NCI-H1694 treated with DMSO at 0.1 percent for 48 hours (cell line): ENCODE measurements around the gene SUN5.
"Not testable (repeated sequence)": the region's sequence is repeated elsewhere in the genome, so short reads cannot be mapped to it uniquely, and the experiment has no call there.

Experiments used
- DNase-seq: peaks from one replicate; lab custom pipeline; 2025; lab: John Stamatoyannopoulos, UW

The SUN5 gene

GRCh38 chr20:32977281-32978008 lies 26.8 kb downstream of the SUN5 start:
- no peak for DNase-seq

DNA sequence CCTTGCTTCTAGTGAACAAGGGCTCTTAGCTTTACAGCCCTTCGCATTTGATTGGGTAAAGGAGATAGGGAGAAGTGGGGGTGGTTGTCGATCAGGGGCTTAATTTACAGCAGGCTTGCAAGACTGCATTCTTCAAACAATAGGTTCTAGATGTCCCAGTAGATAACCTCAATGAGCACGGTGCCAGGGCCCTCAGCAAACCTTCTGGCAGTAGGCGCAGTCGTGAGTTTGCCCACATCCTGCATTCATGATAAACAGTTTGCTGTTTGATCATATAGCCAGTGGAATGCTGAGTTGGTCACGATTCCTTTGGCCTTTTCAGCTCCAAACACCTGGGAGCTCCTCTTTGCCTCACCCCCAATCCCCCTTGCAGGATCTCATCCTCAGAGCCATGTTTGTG lies 27.5 kb downstream of the SUN5 start:
- DNase-seq, result no peak

GRCh38 chr20:32975698-32976674 lies 28.2 kb downstream of the SUN5 start:
- DNase-seq, result no peak

- DNase-seq, result not testable (repeated sequence)
Observed at GRCh38 chr20:32975121-32975520, 29.1 kb downstream of the SUN5 start.

DNA sequence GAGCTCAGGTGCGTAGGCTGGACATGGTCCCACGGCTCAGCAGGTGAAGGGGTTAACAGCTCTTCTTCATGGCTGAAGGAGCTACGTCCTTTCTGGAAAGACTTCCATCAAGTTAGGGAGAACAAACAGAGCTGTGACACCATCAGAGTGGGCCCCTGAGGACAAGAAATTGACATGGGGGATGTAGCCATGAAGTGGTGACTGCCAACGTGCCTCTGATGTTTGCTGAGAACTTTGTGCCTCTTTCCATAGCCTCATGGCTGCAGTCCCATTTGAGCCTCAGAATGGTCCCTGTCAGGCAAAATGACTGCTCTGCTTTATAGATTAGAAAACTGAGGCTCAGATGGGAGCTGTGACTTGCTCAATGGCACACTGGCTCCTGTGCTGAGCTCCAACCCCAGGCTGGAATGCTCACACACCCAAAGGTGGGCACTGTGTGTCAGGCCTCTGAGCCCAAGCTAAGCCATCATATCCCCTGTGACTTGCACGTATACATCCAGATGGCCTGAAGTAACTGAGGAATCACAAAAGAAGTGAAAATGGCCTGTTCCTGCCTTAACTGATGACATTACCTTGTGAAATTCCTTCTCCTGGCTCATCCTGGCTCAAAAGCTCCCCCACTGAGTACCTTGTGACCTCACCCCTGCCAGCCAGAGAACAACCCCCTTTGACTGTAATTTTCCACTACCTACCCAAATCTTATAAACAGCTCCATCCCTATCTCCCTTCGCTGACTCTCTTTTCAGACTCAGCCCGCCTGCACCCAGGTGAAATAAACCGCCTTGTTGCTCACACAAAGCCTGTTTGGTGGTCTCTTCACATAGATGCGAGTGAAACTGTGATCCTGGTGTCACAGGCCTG lies 29.8 kb downstream of the SUN5 start:
- DNase-seq, result not testable (repeated sequence)

DNA sequence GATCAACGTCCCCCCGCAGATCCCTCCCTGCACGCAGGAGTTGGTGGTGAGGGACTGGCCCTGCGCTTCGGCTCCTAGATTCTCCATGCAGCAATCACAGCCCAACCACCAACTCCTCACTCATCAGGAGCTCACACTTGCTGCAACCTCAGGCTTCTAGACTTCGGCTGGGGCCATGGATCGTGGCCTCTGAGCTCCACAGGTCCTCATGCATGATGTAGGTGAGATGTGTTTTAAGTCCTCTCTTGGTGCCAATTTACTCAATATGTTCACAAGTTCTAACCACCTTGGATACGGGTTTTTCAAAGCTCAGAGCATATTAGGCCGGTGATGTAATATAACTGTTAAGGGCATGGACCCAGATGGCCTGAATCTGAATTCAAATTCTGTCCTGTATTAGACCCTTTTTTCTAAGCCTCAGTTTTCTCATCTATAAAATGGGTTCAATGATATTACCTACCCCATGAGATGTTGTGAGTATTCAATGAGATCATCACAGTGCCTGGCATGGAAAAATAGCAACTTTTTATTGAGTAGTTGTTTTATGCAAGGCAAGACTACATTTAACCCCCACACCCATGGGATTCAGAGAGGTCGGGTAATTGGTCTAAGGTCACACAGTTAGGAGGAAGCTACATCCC lies 31.0 kb downstream of the SUN5 start:
- no peak for DNase-seq

- DNase-seq, result no peak
Observed at GRCh38 chr20:32972181-32973076, 31.8 kb downstream of the SUN5 start.

GRCh38 chr20:32971703-32972161 lies 32.5 kb downstream of the SUN5 start:
- DNase-seq, result no peak

GRCh38 chr20:32970973-32971300 lies 33.3 kb downstream of the SUN5 start:
- DNase-seq, result no peak

DNA sequence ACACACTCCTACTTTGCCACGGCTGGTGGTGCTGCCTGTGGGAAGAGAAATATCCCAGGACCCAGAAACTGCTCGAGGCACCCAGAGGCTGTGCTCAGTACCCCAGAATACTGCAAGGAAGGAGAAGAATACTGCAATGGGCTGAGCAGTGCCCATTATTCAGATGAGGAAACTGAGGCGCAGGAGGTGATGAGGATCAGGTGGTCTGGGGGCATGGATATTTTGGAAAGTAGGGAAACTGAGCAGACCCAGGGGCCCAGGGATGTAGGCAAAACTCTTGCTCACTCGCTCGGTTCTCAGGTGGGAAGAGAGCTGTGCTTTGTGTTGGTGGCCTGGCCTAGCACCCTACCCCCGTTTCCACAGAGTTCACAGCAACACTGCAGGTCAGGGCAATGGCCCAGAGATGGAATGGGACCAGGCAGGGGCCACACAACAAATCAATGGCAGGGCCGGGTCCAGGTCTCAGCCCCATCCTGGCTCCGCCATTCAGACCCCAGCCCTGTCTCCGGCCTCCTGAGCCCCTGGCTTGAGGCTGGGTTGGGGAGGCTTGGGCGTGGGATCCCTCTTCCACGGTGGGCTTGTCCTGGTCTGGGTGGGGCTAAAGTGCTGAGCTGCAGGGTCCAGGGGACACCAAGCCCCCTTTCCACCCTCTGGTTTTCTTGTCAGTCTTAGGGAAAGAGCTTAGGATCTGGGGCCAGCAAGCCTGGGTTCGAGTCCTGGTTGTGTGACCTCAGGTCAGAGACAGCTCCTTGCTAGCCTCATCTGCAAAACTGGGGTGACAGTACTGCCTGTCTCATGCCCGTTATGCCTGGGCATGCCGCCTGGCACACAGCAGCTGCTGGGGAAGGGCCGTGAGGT lies 33.9 kb downstream of the SUN5 start:
- no peak for DNase-seq

GRCh38 chr20:32969356-32970114 lies 34.7 kb downstream of the SUN5 start:
- DNase-seq, result no peak

DNA sequence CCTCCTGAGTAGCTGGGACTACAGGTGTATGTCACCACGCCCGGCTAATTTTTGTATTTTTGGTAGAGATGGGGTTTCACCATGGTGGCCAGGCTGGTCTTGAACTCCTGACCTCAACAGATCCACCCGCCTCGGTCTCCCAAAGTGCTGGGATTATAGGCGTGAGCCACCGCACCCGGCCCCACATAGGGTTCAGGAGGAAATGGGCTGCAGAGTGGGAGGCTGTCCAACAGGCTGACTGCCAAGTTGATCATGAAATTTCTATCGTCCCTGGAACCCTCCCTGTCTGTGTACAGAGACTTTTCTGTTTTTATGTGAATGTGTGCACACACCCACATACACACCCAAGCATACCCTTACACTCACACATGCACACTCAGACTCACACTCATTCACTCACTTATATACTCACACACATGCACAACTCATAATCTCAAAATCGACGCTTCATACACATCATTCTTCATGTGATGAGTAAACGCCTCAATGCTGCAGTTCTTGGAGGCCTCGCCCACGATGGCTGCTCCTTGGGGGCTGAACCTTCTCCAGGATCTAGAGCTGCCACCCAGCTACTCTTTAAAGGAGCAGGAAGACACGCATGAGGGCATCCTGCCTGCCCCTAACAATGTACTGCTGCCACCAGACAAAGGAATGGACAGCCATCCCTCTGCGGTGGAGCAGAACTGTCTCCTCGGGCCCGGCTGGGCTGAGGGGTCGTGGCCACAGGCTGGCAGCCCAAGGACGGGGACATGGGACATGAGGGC lies 35.6 kb downstream of the SUN5 start:
- no peak for DNase-seq

GRCh38 chr20:32967961-32968457 lies 36.2 kb downstream of the SUN5 start:
- no peak for DNase-seq

- no peak for DNase-seq
Observed at GRCh38 chr20:32966881-32967781, 37.1 kb downstream of the SUN5 start.

GRCh38 chr20:32966382-32966781 lies 37.9 kb downstream of the SUN5 start:
- DNase-seq, result no peak

DNA sequence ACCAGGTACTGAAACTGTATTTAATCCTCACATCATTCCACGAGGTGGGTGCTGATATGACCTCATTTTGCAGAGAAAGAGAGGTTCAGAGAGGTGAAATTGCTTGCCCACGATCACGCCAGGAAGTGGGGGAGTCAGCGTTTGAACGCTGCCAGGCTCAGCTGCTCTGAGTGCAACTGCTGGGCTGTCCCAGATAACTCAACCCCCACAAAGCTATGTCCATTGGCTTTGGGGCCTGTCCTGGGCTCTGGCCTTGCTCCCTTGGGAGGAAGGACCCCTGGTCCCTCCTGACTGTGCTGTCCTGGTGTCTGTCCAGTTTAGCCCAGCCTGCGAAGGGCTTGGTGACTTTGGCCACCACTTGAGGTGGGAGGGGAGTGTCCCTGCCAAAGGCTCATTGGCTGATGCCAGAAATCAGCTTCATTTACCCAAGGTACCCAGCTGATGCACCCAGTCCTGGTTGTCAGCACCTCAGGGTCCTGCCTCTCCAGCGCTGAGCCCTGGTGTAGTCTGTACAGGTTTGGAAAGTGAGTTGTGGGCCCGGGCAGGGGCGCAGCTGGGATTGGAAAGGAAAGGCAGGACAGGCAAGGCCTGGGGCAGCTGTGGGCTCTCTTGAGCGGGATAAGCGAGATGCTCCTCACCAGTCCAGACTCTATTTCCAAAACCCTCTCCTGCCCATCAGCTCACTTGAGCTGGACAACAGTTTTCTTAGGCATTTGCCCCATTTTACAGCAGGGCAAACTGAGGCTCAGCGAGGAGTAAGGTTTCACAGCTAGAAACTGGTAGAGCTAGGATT lies 38.5 kb downstream of the SUN5 start:
- no peak for DNase-seq
